GM21528 (cell line): ENCODE data around the gene ADAMTS19.

Experiments
- ATAC-seq: cut with Tn5 transposase; IDR thresholded peaks from one replicate; pipeline ENCODE4 v1.9.1; 2021; ENCODE audit warnings: mild to moderate bottlenecking, moderate library complexity; ENCODE audit not compliant: unreplicated experiment, low FRiP score

ADAMTS19 gene

DNA sequence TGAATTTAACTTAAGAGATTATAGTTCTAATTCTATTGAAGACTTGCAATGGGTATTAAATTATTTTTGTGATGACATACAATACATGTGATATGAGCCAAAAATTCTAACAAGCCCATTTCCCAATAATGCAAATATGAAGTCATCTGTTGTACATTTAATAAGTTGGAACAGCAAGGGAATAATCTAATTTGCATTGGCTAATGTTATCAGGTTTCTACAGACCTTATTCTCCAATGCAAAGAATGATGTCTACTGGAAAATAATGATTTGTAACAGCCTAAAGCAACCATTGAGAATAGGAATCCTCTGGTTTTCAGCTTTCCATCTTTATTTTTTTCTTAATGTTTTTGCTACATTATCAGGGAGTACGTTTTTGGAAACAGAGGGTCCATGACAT, 198.7 kb downstream of the ADAMTS19 start:
- no peak for ATAC-seq

DNA sequence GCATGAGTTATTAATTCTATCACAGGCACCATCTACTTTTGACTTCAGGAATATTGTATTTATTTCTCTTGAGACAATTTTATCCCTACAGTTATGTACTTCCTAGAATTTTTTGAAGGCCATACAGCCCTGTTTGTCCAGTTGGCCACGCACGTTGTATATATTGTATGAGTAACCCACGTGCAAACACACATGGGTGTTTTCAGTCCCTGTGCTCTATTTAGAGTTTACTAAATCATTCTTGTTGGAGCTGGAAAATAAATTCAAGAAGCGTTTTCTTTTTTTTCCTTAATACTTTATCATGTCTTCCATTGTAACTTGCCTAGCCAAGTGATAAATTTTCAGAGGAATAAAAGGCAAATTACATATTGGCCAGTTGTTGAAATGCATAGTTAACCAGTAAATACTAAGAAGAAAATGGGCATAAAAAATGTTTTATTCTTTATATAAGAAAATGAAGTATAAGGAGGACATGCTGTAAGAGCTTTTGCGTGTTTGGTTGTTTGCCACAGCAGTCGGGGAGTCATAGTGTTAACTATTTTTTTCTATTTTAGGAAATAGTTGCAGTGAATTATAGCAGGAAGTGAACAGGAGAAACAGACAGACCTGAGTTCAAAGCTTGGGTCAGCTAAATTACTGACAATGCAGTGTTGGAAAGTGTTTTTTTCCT, 201.4 kb downstream of the ADAMTS19 start:
- ATAC-seq, result no peak

DNA sequence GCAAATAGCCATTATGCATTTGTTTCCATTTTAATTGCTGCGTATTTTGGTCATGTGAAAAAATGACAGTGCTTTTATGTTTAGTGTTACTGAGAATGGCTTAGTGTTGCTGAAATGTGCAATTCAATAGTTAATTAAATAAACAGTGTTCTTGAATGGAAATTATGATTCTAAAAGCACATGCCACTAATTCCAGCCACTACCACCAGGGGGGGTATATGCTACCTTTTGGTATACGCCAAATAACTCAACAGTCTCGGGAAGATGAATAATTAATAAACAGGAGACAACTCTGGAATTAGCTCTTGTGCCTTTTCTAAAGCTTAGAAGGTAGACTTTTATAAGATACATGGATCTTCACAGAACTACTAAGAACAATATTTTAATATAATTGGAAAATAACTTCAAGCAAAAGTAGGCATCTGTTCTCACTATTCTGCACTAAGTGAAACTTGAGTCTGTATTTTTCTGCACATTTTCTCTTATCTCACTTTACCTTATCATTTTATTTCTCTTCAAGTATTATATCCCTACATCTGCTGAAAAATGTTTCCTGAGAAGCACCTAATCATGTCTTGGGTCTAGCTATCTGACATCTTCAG, 204.3 kb downstream of the ADAMTS19 start:
- no peak for ATAC-seq

DNA sequence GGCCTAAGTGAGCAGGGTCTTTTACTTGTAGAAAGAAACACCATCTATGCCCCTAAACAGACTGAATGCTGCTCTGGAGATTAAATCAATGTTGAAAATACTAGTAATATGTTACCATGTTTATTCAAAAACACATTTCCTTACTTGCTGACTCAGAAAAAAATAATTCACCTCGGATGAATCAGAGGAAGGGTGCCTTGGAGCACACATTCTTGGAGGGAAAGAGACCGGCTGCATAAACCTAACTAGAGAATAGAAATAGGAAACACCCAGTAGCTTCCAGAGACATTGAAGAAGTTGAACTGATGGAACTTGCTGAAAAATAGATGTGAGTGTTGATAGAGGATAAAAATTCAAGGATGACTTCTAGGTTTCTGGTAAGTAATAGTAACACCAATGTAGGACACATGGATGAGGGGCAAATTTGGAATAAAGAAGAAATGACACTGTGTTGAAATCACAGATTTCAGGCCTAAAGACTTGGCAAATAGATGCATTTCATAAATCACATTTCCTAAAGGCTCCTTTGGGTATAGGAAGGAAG, 210.9 kb downstream of the ADAMTS19 start:
- ATAC-seq, result no peak

DNA sequence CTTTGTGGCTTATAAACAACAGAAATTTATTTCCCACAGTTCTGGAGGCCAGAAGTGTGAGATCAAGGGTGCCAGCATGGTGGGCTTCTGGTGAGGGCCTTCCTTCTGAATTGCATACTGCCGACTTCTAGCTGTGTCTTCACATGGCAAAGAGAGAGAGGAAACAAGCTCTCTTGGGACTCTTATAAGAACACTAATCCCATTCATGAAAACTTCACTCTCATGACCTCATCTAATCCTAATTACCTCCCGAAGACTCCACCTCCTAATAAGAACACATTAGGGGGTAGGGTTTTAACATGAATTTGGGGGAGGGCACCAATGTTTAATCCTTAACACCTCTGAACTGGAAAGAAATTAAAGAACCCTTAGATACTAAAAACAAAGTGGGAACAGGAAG, 211.9 kb downstream of the ADAMTS19 start:
- ATAC-seq, result no peak

DNA sequence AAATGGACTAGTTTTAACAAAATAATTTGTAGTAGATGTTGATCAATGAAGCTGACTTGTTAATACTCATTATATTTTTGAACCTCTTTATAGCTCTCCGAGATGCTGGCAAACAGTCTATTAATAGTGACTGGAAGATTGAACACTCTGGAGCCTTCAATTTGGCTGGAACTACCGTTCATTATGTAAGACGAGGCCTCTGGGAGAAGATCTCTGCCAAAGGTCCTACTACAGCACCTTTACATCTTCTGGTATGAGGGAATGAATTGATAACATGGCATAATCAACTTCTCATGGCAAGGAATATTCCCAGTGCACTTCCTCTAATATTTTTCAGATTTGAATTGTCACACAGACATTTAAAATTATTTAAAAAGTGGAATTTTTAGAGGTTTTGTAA, 219.6 kb downstream of the ADAMTS19 start:
- ATAC-seq, result no peak

DNA sequence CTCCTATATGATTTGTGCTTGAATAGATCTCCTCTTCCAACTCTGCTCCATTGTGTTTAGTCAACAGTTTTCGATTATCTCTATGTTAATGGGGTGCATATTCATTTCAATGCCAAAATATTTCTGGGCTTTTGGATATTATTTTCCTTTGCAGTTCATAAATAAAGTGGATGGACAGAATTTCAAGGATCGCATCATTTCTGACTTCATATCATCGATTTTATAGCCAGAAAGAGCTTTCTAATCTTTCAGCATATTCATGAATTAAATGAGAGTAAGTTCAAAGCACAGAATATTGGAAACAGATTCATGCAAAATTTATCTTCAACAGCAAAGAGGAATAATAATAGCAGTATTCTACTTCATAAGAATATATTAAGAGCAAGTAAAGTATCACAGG, 227.8 kb downstream of the ADAMTS19 start:
- ATAC-seq, result no peak

DNA sequence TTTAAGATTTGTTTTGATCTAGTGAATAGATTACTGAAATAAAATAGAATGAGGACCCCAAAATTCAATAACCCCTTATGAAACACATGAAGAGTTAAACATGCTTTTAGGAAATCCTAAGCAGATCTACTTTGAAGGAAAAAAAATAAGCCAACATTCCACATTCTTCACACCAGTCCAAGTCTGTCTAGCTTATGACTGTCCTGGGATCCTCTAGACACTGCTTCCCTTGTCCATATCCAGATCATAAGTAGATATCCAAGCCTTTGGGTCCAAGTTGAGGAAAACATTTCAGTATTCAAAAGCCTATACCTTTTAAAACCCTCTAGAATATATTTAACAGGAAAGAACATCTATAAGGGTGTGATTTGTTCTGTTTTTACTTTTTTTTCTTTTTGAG, 228.9 kb downstream of the ADAMTS19 start:
- no peak for ATAC-seq

DNA sequence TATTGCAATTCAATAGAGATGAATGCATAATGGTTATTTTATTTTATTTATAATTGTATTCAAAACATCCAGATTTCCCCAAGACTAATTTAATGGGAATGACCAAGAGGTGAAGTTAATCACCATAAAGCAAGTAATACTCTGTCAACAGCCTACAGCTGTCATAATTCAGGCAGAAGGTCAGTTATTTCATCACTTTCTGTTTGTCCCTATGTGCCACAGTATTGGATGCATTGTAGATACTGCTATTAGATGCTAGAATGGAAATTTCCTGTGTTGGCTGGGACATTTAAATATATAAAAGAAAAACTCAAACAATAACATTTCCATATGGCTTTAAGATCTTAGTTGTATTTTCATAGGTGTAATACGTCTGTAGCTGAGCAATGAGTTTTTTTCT, 231.1 kb downstream of the ADAMTS19 start:
- no peak for ATAC-seq

DNA sequence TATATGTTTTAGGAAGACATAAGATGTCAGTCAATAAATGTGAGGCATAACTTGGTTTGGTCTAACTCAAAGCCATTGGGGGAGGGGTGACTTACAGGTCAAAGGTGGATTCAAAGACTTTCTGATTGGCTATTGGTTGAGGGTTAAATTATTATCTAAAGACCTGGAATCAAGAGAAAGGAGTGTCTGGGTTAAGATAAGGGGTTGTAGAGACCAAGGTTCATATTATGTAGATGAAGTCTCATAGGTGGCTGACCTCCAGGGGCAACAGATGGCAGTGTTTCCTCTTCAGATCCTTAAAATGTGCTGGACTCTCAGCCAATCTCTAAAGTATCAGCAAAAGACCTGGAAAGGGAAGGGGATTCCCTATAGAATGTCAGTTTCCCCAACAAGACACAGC, 236.5 kb downstream of the ADAMTS19 start:
- no peak for ATAC-seq

DNA sequence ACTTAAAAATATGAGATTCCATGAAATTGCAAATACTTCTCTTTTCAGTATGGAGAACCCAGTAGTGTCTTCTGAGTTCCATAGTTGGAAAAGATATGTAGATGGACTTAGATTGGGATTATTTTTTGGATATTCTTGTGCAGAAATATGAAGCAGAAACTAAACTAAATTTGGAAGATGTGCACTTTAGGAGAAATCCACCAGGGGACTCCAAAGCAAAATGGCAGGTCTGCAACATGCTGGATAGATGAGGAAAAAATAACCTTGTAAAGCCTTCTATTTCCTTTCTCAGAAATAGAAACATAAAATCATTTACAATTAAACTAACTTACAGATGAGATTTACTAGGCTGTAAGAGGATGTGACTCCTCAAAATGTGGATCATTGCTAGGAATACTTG, 238.6 kb downstream of the ADAMTS19 start:
- no peak for ATAC-seq

DNA sequence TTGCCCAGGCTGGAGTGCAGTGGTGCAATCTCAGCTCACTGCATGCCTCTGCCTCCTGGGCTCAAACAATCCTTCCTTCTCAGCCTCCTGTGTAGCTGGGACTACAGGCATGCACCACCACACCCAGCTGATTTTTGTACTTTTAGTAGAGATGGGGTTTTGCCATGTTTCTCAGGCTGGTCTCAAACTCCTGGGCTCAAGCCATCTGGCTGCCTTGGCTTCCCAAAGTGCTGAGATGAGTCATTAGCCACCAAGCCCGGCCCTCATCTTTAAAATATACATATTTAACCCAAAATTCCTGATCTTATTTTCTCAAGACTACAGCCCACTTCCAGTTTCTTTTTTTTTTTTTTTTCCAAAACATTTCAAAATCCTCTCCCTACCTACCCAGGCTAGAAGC, 256.1 kb downstream of the ADAMTS19 start:
- ATAC-seq, result no peak

DNA sequence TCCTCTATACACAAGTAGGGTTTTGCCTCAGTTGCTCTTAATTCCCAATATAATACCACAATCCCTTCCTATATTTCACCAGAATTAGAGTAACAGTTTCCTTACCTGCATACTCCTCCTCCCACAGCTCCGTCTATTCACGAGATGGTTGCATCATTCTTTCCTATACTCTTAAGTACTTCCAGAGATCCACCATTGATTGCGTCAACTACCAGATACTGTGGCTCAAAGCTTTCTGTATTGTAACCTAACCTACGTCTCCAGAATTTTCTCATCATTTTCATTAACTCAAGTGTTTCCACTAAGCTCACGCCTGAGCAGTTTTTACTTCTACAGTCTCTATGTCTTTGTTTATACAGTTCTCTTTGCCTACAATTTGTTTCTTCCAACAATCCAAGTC, 256.6 kb downstream of the ADAMTS19 start:
- no peak for ATAC-seq

DNA sequence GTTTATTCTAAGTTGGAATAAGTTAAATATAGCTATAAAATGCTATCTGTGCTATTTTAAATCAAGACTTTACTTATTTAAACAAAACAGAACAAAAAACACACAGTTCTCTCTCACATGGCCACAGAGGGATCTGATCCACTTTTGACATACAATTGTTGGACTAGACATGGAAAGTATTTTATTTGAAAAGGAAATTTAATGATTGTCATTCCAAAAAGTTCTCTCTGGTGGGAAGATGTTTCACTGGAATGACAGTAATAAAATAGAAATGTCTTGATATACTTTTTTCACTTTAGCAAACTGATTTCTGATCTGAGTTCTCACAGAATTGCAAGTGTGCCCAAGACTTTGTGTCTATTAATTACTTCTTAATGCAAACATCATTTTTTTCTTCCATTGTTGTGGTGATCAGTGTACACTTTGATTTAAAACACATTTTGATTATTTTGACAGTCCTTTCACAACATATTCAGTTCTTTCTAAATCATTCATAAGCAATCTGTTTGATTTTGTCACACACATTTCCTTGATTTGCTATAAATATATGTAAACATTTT, 257.7 kb downstream of the ADAMTS19 start:
- no peak for ATAC-seq

DNA sequence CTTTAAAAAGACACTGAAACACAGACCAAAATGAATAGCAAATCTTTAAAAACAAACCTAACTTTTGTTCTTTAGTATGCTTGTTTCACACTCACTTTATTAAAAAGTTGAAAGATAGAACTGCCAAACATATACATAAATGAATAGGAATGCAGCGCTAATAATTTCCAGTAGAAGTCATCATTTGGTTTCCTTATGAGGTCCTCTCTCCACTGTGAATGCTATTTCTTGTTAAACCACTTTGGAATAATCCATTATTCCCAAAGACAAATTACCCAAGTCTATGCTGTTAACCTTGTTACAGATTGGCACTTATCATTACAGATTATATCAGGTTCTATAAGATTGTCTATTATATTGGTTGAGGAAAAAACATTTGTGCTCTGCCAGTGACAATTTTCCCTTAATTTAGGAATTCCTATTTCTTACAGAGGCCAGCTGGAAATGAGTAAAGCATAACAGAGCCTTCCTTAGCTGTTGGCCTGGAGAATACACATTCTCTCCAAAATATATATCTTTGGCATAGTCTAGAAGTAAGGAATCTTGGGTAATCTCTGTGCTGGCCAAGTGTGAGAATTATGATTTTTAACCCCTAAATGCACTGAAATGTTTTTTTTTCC, 258.5 kb downstream of the ADAMTS19 start:
- ATAC-seq, result no peak

DNA sequence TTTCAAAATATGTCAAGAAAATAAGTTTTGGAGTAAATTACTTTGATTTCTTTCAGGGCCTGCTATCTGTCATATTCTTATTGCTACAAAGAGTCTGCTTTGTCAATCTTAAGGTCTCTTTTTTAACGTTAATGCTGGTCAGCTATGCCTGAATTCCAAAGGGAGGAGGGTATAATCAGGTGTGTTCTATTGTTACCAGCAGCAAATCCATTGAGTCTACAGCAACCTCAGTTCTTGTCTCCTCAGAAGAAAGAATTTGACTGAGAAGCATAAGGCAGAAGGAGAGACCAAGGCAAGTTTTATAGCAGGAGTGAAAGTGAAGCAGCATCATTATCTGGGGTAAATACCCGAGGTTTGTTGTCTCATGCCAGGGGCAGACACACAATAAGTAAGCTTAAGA, 264.1 kb downstream of the ADAMTS19 start:
- ATAC-seq, result no peak

DNA sequence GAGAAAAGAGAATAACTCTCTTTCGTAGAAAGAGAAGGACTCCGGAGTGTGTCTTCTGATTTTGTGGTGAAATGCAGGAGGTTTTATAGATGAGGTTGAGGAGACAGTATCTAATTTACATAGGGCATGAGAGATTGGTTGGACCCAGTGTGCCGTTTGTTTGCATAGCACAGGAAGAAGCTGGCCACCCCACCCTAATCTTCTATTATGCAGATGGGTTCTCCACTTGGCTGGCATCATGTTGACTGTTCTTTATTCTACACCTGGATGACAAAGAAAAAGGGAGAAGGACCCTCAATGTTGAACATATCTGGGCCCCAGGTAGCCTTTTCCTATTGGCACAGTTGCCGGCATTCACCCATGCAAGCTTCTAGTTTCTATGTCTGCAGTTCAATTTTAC, 264.5 kb downstream of the ADAMTS19 start:
- ATAC-seq, result no peak

DNA sequence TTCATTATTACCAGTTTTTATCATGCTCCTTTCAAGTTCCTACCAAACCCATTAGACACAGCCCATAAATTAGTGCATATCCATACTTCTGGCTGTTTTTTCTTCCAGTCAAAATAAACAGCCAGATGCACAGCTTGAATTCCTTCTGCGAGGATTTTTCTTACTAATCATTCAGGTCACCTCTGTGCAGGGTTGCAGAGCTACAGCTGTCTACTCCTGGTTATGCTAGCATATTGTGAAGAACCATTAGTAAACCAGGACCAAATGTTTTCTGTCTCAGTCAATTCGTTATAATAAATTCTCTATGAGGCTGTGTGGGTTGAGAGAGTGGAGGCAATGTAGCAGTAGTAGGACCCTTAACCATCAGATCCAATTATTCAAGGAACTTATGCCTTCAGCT, 279.7 kb downstream of the ADAMTS19 start:
- ATAC-seq, result no peak

DNA sequence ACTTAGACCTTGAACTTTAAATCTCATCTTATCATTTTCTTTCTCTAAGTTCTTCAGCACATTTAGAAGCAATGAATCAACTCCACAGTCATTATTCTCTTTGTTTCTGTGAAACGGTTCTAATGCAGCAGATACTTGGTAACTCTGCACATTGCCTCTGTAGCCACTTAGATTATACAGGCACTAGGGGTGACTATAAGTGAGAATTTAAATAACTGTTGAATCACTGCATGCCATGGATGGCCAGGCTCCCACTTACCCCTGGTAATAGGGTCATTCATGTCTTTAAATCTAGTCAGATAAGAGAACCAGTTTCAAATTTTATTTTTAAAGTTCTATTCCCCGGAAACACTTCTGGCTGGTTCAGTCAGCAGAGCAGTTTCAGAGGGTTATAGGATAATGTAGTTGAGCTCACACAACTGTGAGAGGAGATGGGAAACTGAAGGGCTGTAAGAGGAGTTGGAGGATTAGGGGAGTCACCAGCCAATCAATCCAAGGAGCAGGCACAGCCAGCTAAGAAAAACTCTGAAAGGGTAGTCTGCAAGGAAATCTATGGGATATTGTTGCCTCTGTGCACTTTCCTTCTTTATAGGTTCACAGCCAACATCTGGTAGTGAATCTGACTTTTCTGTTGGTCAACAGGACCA, 283.6 kb downstream of the ADAMTS19 start:
- no peak for ATAC-seq

DNA sequence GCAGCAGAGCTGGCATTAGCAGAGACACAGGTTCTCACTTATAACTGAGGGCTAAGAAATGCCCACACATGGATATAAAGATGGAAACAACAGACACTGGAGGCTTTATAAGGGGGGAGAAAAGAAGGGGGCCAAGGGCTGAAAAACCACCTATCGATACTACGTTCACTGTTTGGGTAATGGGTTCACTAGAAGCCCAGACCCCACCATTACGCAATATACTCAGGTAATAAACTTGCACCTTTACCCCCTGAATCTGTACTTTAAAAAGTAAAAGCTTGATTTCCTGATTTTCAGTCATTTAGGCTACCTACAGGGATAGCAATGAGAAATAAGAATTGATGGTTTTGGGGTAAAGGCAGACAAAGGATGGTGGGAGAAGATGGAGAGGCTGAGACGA, 285.9 kb downstream of the ADAMTS19 start:
- ATAC-seq, result no peak

DNA sequence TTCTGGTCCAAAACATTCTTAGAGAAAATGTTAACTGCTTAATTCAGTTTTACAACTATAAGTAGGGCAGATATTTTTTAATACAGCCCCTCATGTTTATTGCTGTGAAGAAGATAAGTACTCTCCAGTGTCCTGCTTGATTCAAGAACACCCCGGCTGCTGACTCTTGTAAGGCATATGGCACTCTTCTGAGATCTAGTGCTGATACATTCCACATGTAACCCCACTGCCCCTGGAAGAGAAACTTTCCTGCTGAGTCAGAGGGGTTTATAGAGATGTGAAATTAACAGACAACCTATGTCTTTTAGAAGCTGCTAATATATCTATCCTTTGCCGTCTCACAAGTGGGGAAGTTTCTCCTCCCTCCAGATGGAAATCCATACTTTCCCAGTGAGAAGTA, 286.8 kb downstream of the ADAMTS19 start:
- ATAC-seq, result no peak
